GM12878 (cell line): ENCODE data around the gene CWC27. TPM values are rescaled to one million over a fixed set of nuclear protein-coding genes. Genes with fewer than 3 reads are reported as not detected.

Source experiments
- ATAC-seq: fragments of 200-7000 bp; cut with Tn5 transposase; 3 replicates; pipeline ENCODE4 v1.9.1; 2020; ENCODE audit warnings: mild to moderate bottlenecking, moderate library complexity
- BruUV-seq: library from RNA; stranded (reverse); fragments of 400-500 nt; replicated peaks from 2 replicates; lab custom pipeline; 2021; lab: Mats Ljungman, UMichigan
- CTCF ChIA-PET: fragments of 300-600 bp; sonication (Branson Sonifier 250); formaldehyde crosslinking; extraction: SDS; loops from one replicate; lab custom pipeline; 2021; ENCODE audit warnings: inconsistent platforms; lab: Yijun Ruan, JAX
- POLR2A ChIA-PET: fragments of 350-600 bp; formaldehyde crosslinking; extraction: SDS; loops from one replicate; lab custom pipeline; 2021; ENCODE audit warnings: inconsistent platforms; lab: Charles Lee
- RAD21 ChIA-PET: fragments of 300-600 bp; sonication (Branson Sonifier 250); formaldehyde crosslinking; loops from one replicate; lab custom pipeline; 2023; ENCODE audit warnings: antibody characterized with exemption; ENCODE audit not compliant: unreplicated experiment; lab: Charles Lee
- SMC1A ChIA-PET: fragments of 300-600 bp; sonication (Branson Sonifier 250); formaldehyde crosslinking; loops from one replicate; lab custom pipeline; 2023; ENCODE audit not compliant: unreplicated experiment, uncharacterized antibody; lab: Charles Lee
- DNase-seq: peaks from one replicate; pipeline ENCODE4 v3.0.0-alpha.2; 2011; ENCODE audit warnings: low read depth, low spot score
- FAIRE-seq: peaks from 3 replicates; lab custom pipeline; 2011; peaks lifted over from hg19 to GRCh38; lab: Jason Lieb, UNC
- H2AFZ ChIP-seq: 2 replicates; pipeline ENCODE4 v1.6.0; 2011; ENCODE audit warnings: low read depth, low read length, control low read depth; ENCODE audit not compliant: control insufficient read depth
- H3K27ac ChIP-seq: 2 replicates; pipeline ENCODE4 v1.5.1; 2011; ENCODE audit warnings: control low read depth; ENCODE audit not compliant: control insufficient read depth, insufficient read depth
- H3K27me3 ChIP-seq, 2 experiments: replicated peaks in 1 of 2; 2 replicates each; pipeline versions ENCODE4 v1.6.0 to v1.6.1; 2011; ENCODE audit warnings: low read length in 1 of 2; ENCODE audit not compliant: control insufficient read depth in 2 of 2, insufficient read depth in 2 of 2
- H3K36me3 ChIP-seq, 2 experiments: 2 replicates each; pipeline ENCODE4 v1.5.1; 2011; ENCODE audit warnings: low read length in 1 of 2; ENCODE audit not compliant: control insufficient read depth in 2 of 2, insufficient read depth in 2 of 2
- H3K4me1 ChIP-seq: 2 replicates; pipeline ENCODE4 v1.6.1; 2011; ENCODE audit warnings: mild to moderate bottlenecking, low read length, moderate library complexity, mixed read lengths; ENCODE audit not compliant: control insufficient read depth, insufficient read depth
- H3K4me2 ChIP-seq: 2 replicates; pipeline ENCODE4 v1.6.0; 2011; ENCODE audit warnings: control low read depth; ENCODE audit not compliant: control insufficient read depth, insufficient read depth
- H3K4me3 ChIP-seq: fragments of 200-600 bp; sonication (generic); 2 replicates; pipeline ENCODE4 v1.5.1; 2016
- H3K79me2 ChIP-seq: 2 replicates; pipeline ENCODE4 v1.6.0; 2011; ENCODE audit warnings: low read length; ENCODE audit not compliant: control insufficient read depth, insufficient read depth
- H3K9ac ChIP-seq: 2 replicates; pipeline ENCODE4 v1.8.0; 2011; ENCODE audit warnings: low read length, control low read depth, mixed read lengths; ENCODE audit not compliant: control insufficient read depth, insufficient read depth
- H3K9me3 ChIP-seq: replicated peaks from 3 replicates; pipeline ENCODE4 v1.5.1; 2011; ENCODE audit warnings: mild to moderate bottlenecking, low read length; ENCODE audit not compliant: control insufficient read depth, insufficient read depth
- H4K20me1 ChIP-seq: 2 replicates; pipeline ENCODE4 v1.6.0; 2011; ENCODE audit not compliant: control insufficient read depth, insufficient read depth
- BRCA1 ChIP-seq: IDR thresholded peaks from 2 replicates; pipeline ENCODE4 v1.6.1; 2011; ENCODE audit warnings: low read depth, low read length, improper control_type of control experiment
- CREB1 ChIP-seq: IDR thresholded peaks from 2 replicates; pipeline ENCODE4 v1.6.1; 2012; ENCODE audit warnings: low read depth, mild to moderate bottlenecking, inconsistent platforms
- EGR1 ChIP-seq, 2 experiments: IDR thresholded peaks; 1 replicate in 1 of 2; 2 replicates in 1 of 2; pipeline ENCODE4 v1.6.1; 2011 to 2012; ENCODE audit warnings: low read depth in 2 of 2, low read length in 2 of 2, borderline replicate concordance in 1 of 2, mild to moderate bottlenecking in 1 of 2, moderate library complexity in 1 of 2
- ETV6 ChIP-seq, 2 experiments: fragments of 450-650 bp in 1 of 2; IDR thresholded peaks in 1 of 2; conservative IDR thresholded peaks in 1 of 2; 2 replicates each; pipeline ENCODE4 v1.6.1; 2014; ENCODE audit warnings: antibody characterized with exemption in 1 of 2, borderline replicate concordance in 1 of 2, low read depth in 1 of 2, mild to moderate bottlenecking in 1 of 2, moderate library complexity in 1 of 2
- NFYB ChIP-seq: IDR thresholded peaks from 2 replicates; pipeline ENCODE4 v1.6.1; 2011; ENCODE audit warnings: low read depth, mild to moderate bottlenecking, low read length, improper control_type of control experiment, moderate library complexity; ENCODE audit not compliant: insufficient read depth
- NR2C2 ChIP-seq: IDR thresholded peaks from 2 replicates; pipeline ENCODE4 v1.6.1; 2011; ENCODE audit warnings: borderline replicate concordance, low read depth; ENCODE audit not compliant: control insufficient read depth, insufficient read length
- NRF1 ChIP-seq: conservative IDR thresholded peaks from 2 replicates; pipeline ENCODE4 v1.6.1; 2011; ENCODE audit warnings: mild to moderate bottlenecking, low read depth, low read length, improper control_type of control experiment
- SMAD1 ChIP-seq: fragments of 450-650 bp; IDR thresholded peaks from 2 replicates; pipeline ENCODE4 v1.6.1; 2018; ENCODE audit warnings: mild to moderate bottlenecking, low read depth; ENCODE audit not compliant: partially characterized antibody
- SRF ChIP-seq, 2 experiments: IDR thresholded peaks; 2 replicates each; pipeline ENCODE4 v1.6.1; 2011; ENCODE audit warnings: low read depth in 2 of 2, low read length in 2 of 2, mild to moderate bottlenecking in 1 of 2, moderate library complexity in 1 of 2
- YY1 ChIP-seq: IDR thresholded peaks from 2 replicates; pipeline ENCODE4 v1.6.1; 2011; ENCODE audit warnings: low read depth, mild to moderate bottlenecking, low read length
- ZNF217 ChIP-seq: fragments of 450-650 bp; IDR thresholded peaks from 2 replicates; pipeline ENCODE4 v1.6.1; 2017; ENCODE audit warnings: antibody characterized with exemption, mild to moderate bottlenecking
- ZNF24 ChIP-seq: fragments of 450-650 bp; IDR thresholded peaks from 2 replicates; pipeline ENCODE4 v1.6.1; 2017; ENCODE audit warnings: antibody characterized with exemption, mild to moderate bottlenecking
- WGBS: methylation state at CpG from one replicate; pipeline ENCODE4 v1.1.6; 2016; ENCODE audit warnings: low lambda C conversion rate; ENCODE audit not compliant: insufficient replicate concordance, insufficient coverage; ENCODE audit errors: missing lambda C conversion rate; 5-methylcytosine and 5-hydroxymethylcytosine counted together
- in situ Hi-C: fragments of 300-500 bp; cut with MboI; formaldehyde crosslinking; loops from 9 replicates; pipeline ENCODE4 v1.14.3; 2018; ENCODE audit warnings: mixed read lengths
- intact Hi-C: fragments of 100-400 bp; cut with micrococcal nuclease; formaldehyde crosslinking; loops from one replicate; pipeline ENCODE4 v1.14.2; 2022; ENCODE audit not compliant: unreplicated experiment
- polyA plus RNA-seq, 11 experiments: library from polyadenylated mRNA; depleted of rRNA in 4 of 11; unstranded in 6 of 11; stranded (reverse) in 5 of 11; fragments of >200 nt; fragmentation: Nextera tagmentation in 4 of 11; fragmentation: Illumina TruSeq in 1 of 11; extraction: Ambion mirVana in 4 of 11; extraction: Trizol in 1 of 11; gene quantifications; 1 replicate in 1 of 11; 2 replicates in 10 of 11; pipeline versions ENCODE4 v1.2.1 to v1.2.3, GENCODE V29; 2011 to 2016; ENCODE audit warnings: inconsistent platforms in 2 of 11, missing spikeins in 2 of 11, low read depth in 1 of 11
- total RNA-seq, 4 experiments: library from RNA; depleted of rRNA in 3 of 4; stranded (reverse); fragments of >200 nt in 3 of 4; fragmentation: Illumina TruSeq in 1 of 4; extraction: Trizol in 1 of 4; gene quantifications; 2 replicates each; pipeline versions ENCODE4 v1.2.1 to v1.2.3, GENCODE V29; 2013 to 2021
- TF ChIP-seq, protein P1 (sequence below): IDR thresholded peaks from 2 replicates; pipeline ENCODE4 v1.6.1; 2012; ENCODE audit warnings: low read depth, low read length, improper control_type of control experiment
- TF ChIP-seq, protein P2 (sequence below): fragments of 150-350 bp; IDR thresholded peaks from 2 replicates; pipeline ENCODE4 v1.6.1; 2016; ENCODE audit warnings: low read depth, low read length

Gene CWC27
- total and polyA plus RNA-seq, 10 of the 15 experiments (the other 5 are each of a cell fraction or from before 2014, with no cell fraction given): 21.7 to 61.9 (median 47.0) TPM

DNA sequence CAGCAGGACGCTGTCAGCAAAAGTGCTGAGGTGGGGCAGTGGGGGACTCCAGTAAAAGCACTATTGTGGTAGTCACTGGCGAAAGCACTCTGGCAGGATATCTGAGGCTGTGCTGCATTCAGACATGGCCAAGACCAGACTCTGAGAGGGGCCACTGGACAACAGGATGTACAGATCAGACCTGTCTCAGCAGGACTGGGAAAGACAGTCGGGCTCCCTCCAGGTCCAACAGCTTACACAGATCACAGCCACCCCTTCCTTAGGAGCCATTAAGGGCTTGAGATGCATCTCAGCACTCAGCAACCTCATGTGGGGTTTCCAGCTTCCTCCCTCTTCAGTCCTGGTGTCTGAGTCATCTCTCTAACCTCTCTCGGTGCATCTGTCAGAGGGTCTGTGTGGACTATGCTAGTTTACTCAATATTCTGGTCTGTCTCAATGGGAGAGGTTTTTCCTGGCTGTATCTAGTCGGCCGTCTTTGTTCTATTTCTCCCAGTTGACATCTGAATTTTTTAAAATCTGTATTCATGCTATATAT, 154.5 kb downstream of the CWC27 start (continued):
- no peak for TF ChIP-seq CREB1
- TF ChIP-seq BRCA1: no peak
- TF ChIP-seq SRF (IDR thresholded peaks at IDR 0.05; ENCODE audit: low read depth in 2 of 2, low read length in 2 of 2): no peak
- TF ChIP-seq YY1: no peak
- TF ChIP-seq ZNF217: no peak
- no peak for TF ChIP-seq NR2C2
- TF ChIP-seq NRF1: no peak
- TF ChIP-seq NFYB: no peak
- TF ChIP-seq SMAD1: no peak

DNA sequence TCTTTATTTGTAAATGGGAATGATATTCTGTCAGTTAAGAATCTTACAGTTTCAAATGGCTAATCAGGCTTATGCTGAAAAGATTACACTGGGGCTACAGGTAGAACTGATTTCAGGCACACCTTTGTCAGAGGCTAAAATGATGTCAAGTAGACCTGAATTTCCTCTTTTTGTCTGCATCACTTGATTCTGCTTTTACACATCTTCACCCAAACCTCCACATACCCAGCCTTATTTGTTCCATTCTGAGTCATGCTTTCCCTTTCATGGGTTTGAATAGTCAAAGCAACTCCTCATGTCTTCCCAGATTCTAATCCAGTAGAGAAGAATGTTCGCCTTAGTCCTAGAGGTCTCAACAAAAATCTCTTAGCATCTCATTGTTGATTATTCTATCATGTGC, 156.4 kb downstream of the CWC27 start:
- RAD21 ChIA-PET: no interaction called here
- FAIRE-seq (no peak), DNase-seq (no peak), ATAC-seq (peak; percentile 29)
- Histone ChIP-seq H3K79me2 (no peaks in the 10 kb centered on the region), H3K36me3 (no peaks in the 10 kb centered on the region), H4K20me1 (no peaks in the 10 kb centered on the region), H3K27ac (no peak overlapping the region), H2AFZ (no peak overlapping the region), H3K4me1 (no peaks in the 10 kb centered on the region), H3K9me3 (peaks cover 5% of the 10 kb centered on the region), H3K4me3 (no peak overlapping the region), H3K9ac (no peak overlapping the region), H3K4me2 (no peak overlapping the region), H3K27me3 (no peaks in the 10 kb centered on the region)
- in situ Hi-C loops: no loop called here
- SMC1A ChIA-PET: no interaction called here
- TF ChIP-seq, protein P1, sequence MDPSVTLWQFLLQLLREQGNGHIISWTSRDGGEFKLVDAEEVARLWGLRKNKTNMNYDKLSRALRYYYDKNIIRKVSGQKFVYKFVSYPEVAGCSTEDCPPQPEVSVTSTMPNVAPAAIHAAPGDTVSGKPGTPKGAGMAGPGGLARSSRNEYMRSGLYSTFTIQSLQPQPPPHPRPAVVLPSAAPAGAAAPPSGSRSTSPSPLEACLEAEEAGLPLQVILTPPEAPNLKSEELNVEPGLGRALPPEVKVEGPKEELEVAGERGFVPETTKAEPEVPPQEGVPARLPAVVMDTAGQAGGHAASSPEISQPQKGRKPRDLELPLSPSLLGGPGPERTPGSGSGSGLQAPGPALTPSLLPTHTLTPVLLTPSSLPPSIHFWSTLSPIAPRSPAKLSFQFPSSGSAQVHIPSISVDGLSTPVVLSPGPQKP: no peak
- TF ChIP-seq ZNF24 (0 out of 2 replicates have a peak, but pooled peaks have one; percentile 50), EGR1 (IDR thresholded peaks at IDR 0.05; ENCODE audit: borderline replicate concordance in 1 of 2, low read depth in 2 of 2, low read length in 2 of 2) (no peak), ETV6 (conservative IDR thresholded peaks at IDR 0.05 in 1 of 2, IDR thresholded peaks at IDR 0.05 in 1 of 2; ENCODE audit: borderline replicate concordance in 1 of 2, low read depth in 1 of 2) (no peak)
- TF ChIP-seq, protein P2, sequence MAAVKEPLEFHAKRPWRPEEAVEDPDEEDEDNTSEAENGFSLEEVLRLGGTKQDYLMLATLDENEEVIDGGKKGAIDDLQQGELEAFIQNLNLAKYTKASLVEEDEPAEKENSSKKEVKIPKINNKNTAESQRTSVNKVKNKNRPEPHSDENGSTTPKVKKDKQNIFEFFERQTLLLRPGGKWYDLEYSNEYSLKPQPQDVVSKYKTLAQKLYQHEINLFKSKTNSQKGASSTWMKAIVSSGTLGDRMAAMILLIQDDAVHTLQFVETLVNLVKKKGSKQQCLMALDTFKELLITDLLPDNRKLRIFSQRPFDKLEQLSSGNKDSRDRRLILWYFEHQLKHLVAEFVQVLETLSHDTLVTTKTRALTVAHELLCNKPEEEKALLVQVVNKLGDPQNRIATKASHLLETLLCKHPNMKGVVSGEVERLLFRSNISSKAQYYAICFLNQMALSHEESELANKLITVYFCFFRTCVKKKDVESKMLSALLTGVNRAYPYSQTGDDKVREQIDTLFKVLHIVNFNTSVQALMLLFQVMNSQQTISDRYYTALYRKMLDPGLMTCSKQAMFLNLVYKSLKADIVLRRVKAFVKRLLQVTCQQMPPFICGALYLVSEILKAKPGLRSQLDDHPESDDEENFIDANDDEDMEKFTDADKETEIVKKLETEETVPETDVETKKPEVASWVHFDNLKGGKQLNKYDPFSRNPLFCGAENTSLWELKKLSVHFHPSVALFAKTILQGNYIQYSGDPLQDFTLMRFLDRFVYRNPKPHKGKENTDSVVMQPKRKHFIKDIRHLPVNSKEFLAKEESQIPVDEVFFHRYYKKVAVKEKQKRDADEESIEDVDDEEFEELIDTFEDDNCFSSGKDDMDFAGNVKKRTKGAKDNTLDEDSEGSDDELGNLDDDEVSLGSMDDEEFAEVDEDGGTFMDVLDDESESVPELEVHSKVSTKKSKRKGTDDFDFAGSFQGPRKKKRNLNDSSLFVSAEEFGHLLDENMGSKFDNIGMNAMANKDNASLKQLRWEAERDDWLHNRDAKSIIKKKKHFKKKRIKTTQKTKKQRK: no peak
- no TSS peak for BruUV-seq
- 100% methylated on average over 1 of the region's 1 CpG for WGBS
- intact Hi-C loops: no loop called here
- POLR2A ChIA-PET: interaction anchor here (0.6 kb wide), 1 partner anchor 13 kb away, joined by 3 read pairs; no protein-coding TSS in a partner anchor
- CTCF ChIA-PET: no interaction called here
